Globus pallidus (tissue), 1 donor: ENCODE results near the gene SNX32.
"Not testable (repeated sequence)": the region's sequence is repeated elsewhere in the genome, so short reads cannot be mapped to it uniquely, and the experiment has no call there.

Experiments used
- DNase-seq: peaks from one replicate; pipeline ENCODE4 v3.0.0-alpha.2; 2015; ENCODE audit warnings: low spot score

Gene SNX32

GRCh38 chr11:65826984-65827735 is 6.6 kb upstream of the SNX32 start:
- no peak for DNase-seq

GRCh38 chr11:65829459-65829858 is 4.3 kb upstream of the SNX32 start:
- DNase-seq = no peak

GRCh38 chr11:65832231-65832630 is 1.5 kb upstream of the SNX32 start:
- DNase-seq = not testable (repeated sequence)

- no peak for DNase-seq
These were observed 439 bp downstream of the SNX32 start for GRCh38 chr11:65834202-65834601.

GRCh38 chr11:65842144-65842543 is 8.4 kb downstream of the SNX32 start:
- DNase-seq = no peak

GRCh38 chr11:65843811-65844210 is 10.0 kb downstream of the SNX32 start:
- no peak for DNase-seq

- no peak for DNase-seq
These were observed 10.6 kb downstream of the SNX32 start for GRCh38 chr11:65844231-65844872.

- DNase-seq = no peak
These were observed 14.0 kb downstream of the SNX32 start for GRCh38 chr11:65847746-65848145.

- not testable (repeated sequence) for DNase-seq
These were observed 14.9 kb downstream of the SNX32 start for GRCh38 chr11:65848693-65849092.

GRCh38 chr11:65849366-65849765 is 15.6 kb downstream of the SNX32 start:
- DNase-seq = no peak

GRCh38 chr11:65849771-65850216 is 16.0 kb downstream of the SNX32 start:
- no peak for DNase-seq

- DNase-seq = no peak
These were observed 16.7 kb downstream of the SNX32 start for GRCh38 chr11:65850217-65851082.

- no peak for DNase-seq
These were observed 17.4 kb downstream of the SNX32 start for GRCh38 chr11:65851083-65851579.

- no peak for DNase-seq
These were observed 18.2 kb downstream of the SNX32 start for GRCh38 chr11:65851811-65852507.

GRCh38 chr11:65852508-65853245 is 18.9 kb downstream of the SNX32 start:
- DNase-seq = no peak

- DNase-seq = no peak
These were observed 19.6 kb downstream of the SNX32 start for GRCh38 chr11:65853246-65853979.

GRCh38 chr11:65854161-65854592 is 20.4 kb downstream of the SNX32 start:
- DNase-seq = no peak

- no peak for DNase-seq
These were observed 21.4 kb downstream of the SNX32 start for GRCh38 chr11:65854852-65855837.

GRCh38 chr11:65855927-65856363 is 22.2 kb downstream of the SNX32 start:
- no peak for DNase-seq
